NCI-H2196 treated with DMSO at 0.1 percent for 48 hours (cell line): ENCODE results near the gene SHISA9.
"Not testable (repeated sequence)": the region's sequence is repeated elsewhere in the genome, so short reads cannot be mapped to it uniquely, and the experiment has no call there.

ENCODE experiments used
- DNase-seq: peaks from one replicate; lab custom pipeline; 2025; ENCODE audit not compliant: unreplicated experiment; lab: John Stamatoyannopoulos, UW

The SHISA9 gene

GRCh38 chr16:12901597-12902461 is at the start of gene SHISA9:
Gene SHISA9 (plus strand): TSS chr16:12901598.
- no peak for DNase-seq

GRCh38 chr16:12853972-12854371 is 47.4 kb upstream of the SHISA9 start:
- DNase-seq: no peak

- not testable (repeated sequence) for DNase-seq
Observed at GRCh38 chr16:12857435-12857834, 44.0 kb upstream of the SHISA9 start.

- DNase-seq: no peak
Observed at GRCh38 chr16:12862327-12862726, 39.1 kb upstream of the SHISA9 start.

GRCh38 chr16:12862941-12863340 is 38.5 kb upstream of the SHISA9 start:
- DNase-seq: no peak

- no peak for DNase-seq
Observed at GRCh38 chr16:12866981-12867551, 34.3 kb upstream of the SHISA9 start.

GRCh38 chr16:12868169-12868568 is 33.2 kb upstream of the SHISA9 start:
- no peak for DNase-seq

- no peak for DNase-seq
Observed at GRCh38 chr16:12868788-12869187, 32.6 kb upstream of the SHISA9 start.

- DNase-seq: no peak
Observed at GRCh38 chr16:12869698-12870427, 31.5 kb upstream of the SHISA9 start.

- no peak for DNase-seq
Observed at GRCh38 chr16:12871784-12872183, 29.6 kb upstream of the SHISA9 start.

- no peak for DNase-seq
Observed at GRCh38 chr16:12874186-12874585, 27.2 kb upstream of the SHISA9 start.

GRCh38 chr16:12876778-12877177 is 24.6 kb upstream of the SHISA9 start:
- peak; percentile 42 for DNase-seq

- no peak for DNase-seq
Observed at GRCh38 chr16:12878973-12879372, 22.4 kb upstream of the SHISA9 start.

GRCh38 chr16:12879812-12880211 is 21.6 kb upstream of the SHISA9 start:
- DNase-seq: no peak

GRCh38 chr16:12881182-12881581 is 20.2 kb upstream of the SHISA9 start:
- DNase-seq: no peak

GRCh38 chr16:12881740-12882139 is 19.7 kb upstream of the SHISA9 start:
- DNase-seq: peak; percentile 36

GRCh38 chr16:12885742-12886141 is 15.7 kb upstream of the SHISA9 start:
- DNase-seq: no peak

- DNase-seq: no peak
Observed at GRCh38 chr16:12891836-12892235, 9.6 kb upstream of the SHISA9 start.

- DNase-seq: no peak
Observed at GRCh38 chr16:12893050-12893750, 8.2 kb upstream of the SHISA9 start.

GRCh38 chr16:12896562-12896961 is 4.8 kb upstream of the SHISA9 start:
- no peak for DNase-seq

GRCh38 chr16:12898551-12898950 is 2.8 kb upstream of the SHISA9 start:
- DNase-seq: no peak
